Mammary epithelial cell (primary cell): ENCODE results near the gene JADE3.

Source experiments
- EZH2 ChIP-seq: IDR thresholded peaks from 2 replicates; pipeline ENCODE4 v1.6.1; 2012; ENCODE audit warnings: low read length, inconsistent platforms, borderline replicate concordance
- TF ChIP-seq, protein P1 (sequence below), 2 donors: IDR thresholded peaks in 1 of 2; conservative IDR thresholded peaks in 1 of 2; 2 replicates each; pipeline ENCODE4 v1.5.1; 2011 to 2012; ENCODE audit warnings: inconsistent platforms in 2 of 2, low read length in 2 of 2, mild to moderate bottlenecking in 2 of 2, control low read depth in 1 of 2, low read depth in 1 of 2; ENCODE audit not compliant: insufficient read depth in 1 of 2; ENCODE audit errors: extremely low read depth in 1 of 2

DNA sequence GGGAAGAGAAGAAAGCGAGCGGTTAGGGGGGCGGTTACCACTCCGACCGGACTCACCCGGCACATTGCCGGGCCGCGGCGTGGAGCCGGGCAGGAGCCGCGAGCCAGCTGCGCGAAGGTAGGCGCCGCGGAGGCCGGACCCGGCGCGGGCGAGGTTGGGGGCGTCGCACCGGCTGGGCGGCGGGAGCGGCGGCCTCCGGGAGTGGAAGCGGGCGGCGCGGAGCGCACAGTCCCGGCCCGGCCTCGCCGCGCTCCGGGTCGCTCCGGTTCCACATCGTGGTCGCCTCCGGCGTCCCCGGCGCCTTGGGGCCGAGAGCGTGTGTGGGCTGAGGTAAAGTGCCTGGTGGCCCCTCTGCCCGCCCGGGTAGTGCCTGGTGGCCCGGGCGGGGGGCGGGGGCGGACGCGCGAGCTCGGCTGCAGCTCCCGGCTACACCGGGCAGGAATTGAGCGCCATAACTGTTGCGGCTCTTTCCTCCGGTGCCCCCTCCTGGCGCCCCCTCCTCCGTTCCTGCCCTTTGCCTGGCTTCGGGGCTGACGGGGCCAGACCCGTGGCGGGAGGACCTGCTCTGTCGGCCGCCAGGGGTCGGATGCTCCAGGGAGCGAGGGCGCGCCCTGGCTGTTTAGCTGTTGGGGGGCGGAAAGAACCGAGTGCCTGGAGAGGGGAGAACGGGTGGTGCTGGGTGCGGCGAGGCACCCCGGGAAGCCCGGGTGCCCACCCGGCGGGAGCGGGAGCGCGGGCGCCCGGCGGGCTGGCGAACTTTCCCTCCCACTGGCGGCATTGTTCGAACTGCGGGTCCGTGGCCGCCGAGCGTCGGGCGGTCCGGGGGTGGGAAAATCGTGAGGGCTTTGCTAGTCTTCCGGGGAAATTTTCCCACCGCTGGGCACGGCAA is 626 bp downstream of the JADE3 start:
- TF ChIP-seq, protein P1, sequence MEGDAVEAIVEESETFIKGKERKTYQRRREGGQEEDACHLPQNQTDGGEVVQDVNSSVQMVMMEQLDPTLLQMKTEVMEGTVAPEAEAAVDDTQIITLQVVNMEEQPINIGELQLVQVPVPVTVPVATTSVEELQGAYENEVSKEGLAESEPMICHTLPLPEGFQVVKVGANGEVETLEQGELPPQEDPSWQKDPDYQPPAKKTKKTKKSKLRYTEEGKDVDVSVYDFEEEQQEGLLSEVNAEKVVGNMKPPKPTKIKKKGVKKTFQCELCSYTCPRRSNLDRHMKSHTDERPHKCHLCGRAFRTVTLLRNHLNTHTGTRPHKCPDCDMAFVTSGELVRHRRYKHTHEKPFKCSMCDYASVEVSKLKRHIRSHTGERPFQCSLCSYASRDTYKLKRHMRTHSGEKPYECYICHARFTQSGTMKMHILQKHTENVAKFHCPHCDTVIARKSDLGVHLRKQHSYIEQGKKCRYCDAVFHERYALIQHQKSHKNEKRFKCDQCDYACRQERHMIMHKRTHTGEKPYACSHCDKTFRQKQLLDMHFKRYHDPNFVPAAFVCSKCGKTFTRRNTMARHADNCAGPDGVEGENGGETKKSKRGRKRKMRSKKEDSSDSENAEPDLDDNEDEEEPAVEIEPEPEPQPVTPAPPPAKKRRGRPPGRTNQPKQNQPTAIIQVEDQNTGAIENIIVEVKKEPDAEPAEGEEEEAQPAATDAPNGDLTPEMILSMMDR (conservative IDR thresholded peaks at IDR 0.05 in 1 of 2, IDR thresholded peaks at IDR 0.05 in 1 of 2; ENCODE audit: extremely low read depth in 1 of 2, insufficient read depth in 1 of 2, low read depth in 1 of 2, low read length in 2 of 2): peak in 1 of 2 donors; percentile 55
- no peak for TF ChIP-seq EZH2
